HG03103 (cell line): Measurements from ENCODE around the gene AFTPH.

Source experiments
- ATAC-seq: cut with Tn5 transposase; IDR thresholded peaks from one replicate; pipeline ENCODE4 v1.9.1; 2021; ENCODE audit warnings: low read depth; ENCODE audit not compliant: unreplicated experiment

The AFTPH gene

DNA sequence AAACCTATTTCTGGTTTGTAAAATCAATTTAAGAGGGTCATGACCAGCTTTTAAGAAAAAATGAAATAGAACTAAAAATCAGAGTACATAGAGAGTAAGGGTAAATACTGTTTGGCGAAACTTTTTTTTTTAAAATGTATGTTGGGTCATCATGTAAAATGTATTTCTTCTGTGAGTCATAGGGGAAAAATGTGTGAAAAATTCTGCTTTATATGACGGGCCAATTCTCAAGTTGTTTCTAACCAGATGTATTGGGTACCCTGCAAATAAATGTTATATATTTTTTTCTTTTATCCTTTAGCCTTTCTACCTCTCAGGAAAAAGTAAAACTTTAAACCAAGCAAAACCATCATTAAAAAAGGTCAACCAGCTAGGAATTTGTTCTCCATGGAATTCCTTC lies 13.9 kb downstream of the AFTPH start:
- ATAC-seq, result no peak

DNA sequence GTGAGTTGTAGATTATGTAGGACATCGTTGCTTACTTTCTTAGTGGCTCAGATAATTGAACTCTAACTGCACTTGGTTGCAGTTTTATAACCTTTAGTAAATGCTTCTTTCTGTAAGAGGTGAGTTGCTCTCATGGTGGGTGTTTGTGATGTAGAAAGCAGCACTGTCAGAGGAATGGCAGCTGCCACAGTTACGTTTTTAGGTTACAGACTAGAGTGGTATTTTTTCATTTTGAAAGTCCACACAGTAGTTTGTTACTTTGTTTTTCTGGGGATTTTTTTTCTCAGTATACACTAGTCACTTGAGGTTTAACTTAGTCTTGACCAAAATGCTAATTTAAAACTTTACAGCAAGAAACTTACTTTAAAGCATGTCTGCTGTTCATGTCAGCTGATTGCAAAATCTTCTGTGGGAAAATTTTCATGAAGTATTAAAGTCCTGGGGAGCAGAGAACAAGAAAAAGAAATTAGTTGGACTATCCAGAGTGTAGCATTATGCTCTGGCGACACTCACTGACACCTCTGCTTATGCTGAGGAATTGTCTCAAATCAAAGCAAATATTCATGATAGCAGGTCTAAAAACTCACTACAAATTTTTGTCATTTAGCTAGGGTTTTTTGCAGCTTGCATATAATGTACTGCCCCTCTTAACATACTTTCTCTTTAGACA lies 14.8 kb downstream of the AFTPH start:
- ATAC-seq, result no peak

DNA sequence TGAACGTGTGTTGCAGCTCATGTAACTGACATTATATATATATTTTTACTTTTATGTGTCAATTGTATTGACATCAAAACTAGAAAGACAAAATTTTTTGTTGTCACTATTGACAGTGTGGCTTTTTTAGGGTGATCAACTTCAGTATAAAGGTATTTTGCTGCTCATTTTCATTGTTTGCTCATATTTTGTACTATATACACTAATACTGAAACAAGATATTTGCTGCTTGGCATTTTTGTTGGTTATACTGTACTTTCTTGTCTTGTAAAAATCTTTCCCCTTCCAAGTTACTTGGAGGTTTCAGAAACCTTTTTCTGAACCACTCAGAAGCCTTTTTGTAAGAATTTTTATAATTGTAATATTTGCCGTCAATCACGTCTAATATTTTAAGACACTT lies 16.5 kb downstream of the AFTPH start:
- ATAC-seq, result no peak

DNA sequence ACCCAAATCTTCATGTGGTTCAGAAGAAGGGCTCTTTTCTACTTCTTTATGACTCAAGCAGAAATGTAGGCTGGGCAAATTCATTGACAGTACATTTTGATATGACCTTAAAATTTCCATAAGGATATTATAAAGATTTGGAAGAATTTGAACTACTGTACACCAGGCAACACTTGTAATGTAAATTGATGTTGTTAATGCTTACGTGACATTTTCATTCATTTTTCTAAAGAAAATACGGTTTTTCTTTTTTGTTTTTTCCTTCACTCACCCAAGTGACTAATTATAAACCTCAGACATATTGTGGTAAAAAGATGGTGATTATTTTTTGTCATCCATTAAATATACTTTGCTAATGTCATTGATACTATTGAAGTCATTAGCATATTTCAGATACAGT lies 17.4 kb downstream of the AFTPH start:
- no peak for ATAC-seq

- no peak for ATAC-seq
Measured at GRCh38 chr2:64542071-64543007, 18.2 kb downstream of the AFTPH start.

DNA sequence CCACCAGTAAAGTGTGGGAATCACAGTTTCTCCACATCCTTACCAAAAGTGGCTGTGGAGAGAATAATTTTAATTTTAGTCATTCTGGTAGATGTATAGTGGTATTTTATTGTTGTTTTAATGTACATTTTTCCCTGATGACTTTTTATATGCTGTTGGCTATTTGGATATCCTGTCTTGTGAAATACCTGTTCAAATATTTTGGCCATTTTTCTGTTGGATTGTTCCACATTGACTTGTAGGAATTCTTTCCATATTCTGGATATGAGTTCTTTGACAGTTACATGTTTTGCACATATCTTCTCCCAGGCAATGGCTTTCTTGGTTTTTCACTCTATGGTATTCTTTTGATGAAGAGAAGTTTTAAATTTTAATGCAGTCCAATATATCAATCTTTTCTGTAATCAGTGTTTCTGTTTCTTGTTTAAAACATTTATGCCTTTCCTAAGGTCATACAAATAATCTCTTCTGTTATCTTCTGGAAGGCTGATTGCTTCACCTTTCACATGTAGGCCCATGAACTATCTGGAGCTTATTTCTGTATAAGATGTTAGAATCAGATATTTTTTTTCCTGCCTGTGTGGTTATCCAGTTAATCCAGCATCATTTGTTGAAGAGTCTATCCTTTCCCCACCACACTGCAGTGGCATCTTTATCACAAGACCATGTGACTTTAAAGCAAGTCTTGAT lies 19.0 kb downstream of the AFTPH start:
- ATAC-seq, result no peak

DNA sequence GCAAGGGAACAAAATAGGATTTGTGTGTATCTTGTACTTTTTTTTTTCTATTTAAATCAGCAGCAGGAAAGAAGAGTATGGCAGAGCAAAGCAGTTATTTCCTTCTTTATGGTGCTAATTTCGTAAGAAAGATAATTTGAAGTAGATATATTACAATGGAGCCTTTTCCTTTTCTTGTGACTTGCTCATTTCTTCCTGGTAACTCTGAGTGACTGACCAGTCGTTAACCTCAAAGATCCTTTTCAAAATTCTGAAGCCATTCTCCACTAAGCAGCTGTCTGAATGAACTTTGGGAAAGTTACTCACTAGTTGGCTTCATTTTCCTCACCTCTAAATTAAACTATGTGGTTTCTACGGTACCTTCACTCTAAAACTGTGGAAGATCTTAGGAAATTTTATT lies 24.6 kb downstream of the AFTPH start:
- ATAC-seq, result no peak

GRCh38 chr2:64550042-64550441 lies 25.9 kb downstream of the AFTPH start:
- no peak for ATAC-seq

DNA sequence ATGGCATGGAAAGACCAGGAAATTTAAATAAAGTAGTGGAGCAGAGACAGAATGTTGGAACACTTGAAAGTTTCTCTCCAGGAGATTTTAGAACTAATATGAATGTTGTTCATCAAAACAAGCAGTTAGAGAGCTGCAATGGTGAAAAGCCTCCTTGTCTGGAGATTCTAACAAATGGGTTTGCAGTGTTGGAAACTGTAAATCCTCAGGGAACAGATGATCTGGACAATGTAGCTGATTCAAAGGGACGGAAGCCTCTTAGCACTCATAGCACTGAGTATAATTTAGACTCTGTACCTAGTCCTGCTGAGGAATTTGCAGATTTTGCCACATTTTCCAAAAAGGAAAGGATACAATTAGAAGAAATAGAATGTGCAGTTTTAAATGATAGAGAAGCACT lies 27.7 kb downstream of the AFTPH start:
- ATAC-seq, result no peak

DNA sequence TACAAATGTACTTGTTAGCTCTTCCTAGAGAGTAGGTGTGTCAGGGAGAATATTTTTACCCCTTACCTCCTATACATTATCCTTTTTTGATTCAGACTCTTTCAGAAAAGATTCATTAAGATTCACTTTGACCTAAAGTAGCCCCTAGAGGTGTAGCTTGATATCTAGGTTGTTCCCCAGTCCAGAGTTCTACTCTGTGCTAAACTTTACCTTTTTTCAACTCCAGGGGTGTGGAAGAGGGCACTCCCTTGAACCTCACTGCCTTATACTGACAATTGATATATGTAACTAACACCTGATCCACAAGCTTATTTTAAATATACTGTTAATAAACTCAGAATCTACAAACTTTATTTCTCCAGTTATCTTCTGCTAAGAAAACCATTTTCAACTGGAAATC lies 30.0 kb downstream of the AFTPH start:
- ATAC-seq, result no peak

- ATAC-seq, result no peak
Measured at GRCh38 chr2:64558445-64559081, 34.4 kb downstream of the AFTPH start.

DNA sequence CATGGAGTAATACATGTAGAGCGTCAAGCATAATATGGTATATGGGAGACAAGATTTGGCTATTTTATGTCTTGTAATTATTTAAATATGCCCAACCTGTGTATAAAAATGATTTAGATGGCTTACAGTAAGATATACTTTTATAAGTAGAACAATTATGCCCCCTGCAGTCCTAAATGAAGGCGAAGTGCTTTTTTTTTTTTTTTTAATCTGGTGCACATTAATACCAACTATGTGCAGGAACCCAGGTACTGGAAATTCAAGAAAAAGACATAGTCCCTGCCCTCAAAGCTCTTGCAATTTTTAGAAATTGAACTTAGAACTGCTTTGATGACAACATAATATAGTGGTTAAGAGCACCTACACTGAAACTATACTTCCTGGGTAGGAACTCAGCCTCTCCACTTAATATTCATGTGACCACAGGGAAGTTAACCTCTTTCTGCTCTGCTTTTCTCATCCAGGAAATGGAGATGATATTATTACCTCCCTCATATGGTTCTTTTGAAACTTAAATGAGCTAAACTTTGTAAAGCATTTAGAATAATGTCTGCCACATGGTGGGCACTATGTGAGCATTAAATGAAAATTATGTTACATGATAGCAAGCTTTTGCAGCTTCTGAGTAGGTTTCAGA lies 38.1 kb downstream of the AFTPH start:
- no peak for ATAC-seq

GRCh38 chr2:64563436-64563938 lies 39.4 kb downstream of the AFTPH start:
- ATAC-seq, result no peak

- ATAC-seq, result no peak
Measured at GRCh38 chr2:64565949-64566710, 42.0 kb downstream of the AFTPH start.

DNA sequence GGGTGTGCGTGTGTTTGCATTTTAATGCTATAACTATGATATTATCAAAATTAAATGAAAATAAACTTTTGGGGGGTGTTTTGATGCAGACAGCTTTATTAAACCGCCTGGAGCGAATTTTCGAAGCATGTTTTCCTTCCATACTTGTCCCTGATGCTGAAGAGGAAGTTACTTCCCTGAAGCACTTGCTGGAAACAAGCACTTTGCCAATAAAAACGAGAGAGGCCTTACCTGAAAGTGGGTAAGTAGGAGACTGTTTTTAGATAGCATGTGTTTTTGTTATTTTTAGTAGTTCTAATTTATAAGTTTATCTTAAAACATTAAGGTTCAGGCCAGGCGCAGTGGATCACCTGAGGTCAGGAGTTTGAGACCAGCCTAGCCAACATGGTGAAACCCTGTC lies 43.3 kb downstream of the AFTPH start:
- ATAC-seq, result no peak

GRCh38 chr2:64568836-64569235 lies 44.7 kb downstream of the AFTPH start:
- ATAC-seq, result no peak

- no peak for ATAC-seq
Measured at GRCh38 chr2:64574871-64575270, 50.7 kb downstream of the AFTPH start.

- no peak for ATAC-seq
Measured at GRCh38 chr2:64581018-64581417, 56.9 kb downstream of the AFTPH start.

DNA sequence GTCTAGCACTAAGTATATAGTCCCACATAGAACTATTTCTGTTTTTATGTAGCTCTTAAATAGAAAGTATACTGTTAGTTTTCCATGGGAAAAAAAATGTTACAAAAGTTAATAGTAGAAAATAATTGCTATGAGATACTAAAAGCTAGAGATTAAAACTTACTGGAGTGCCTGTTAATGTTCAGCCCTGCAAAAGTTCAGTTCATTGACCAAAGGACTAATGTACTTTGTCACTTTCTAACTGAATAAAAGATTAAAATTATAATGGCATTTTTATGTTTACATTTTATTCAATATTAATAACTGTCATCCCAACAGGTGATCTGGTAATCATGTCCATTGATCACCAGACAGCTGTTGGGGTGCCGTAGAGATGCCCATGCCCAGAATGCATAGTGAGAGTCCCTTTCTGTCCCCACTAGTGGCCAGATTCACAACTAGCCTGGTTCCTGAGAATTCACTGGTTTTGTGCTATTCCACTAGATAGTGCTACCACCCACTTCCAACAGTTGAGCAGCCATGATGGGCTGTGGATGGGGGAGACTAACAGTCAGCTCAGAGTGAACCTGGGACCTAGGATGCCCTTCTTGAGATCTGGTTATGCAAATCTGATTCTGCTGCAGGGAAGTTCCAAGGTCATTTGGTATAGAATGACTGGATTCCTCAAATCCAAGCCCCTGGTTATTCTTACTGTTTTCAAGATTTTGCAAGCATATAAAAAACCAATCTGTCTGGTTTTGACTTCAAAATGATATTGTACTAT lies 57.8 kb downstream of the AFTPH start:
- no peak for ATAC-seq
